Testis (tissue), 3 donors: Measurements from ENCODE around the gene CACNB2. TPM values are rescaled to one million over a fixed set of nuclear protein-coding genes. Genes with fewer than 3 reads are reported as not detected.

Source experiments
- DNase-seq: peaks from one replicate; pipeline ENCODE4 v3.0.0-alpha.2; 2019
- H3K27ac ChIP-seq, 2 donors: fragments of 200-600 bp; sonication (generic); one replicate each; pipeline ENCODE4 v1.5.1; 2019
- H3K27me3 ChIP-seq: fragments of 200-600 bp; sonication (generic); one replicate; pipeline ENCODE4 v1.5.1; 2019
- H3K36me3 ChIP-seq: fragments of 200-600 bp; sonication (generic); one replicate; pipeline ENCODE4 v1.5.1; 2017; ENCODE audit warnings: low read depth; ENCODE audit errors: missing control alignments
- H3K4me1 ChIP-seq: fragments of 200-600 bp; sonication (generic); one replicate; pipeline ENCODE4 v1.5.1; 2019
- H3K4me3 ChIP-seq, 2 donors: fragments of 200-600 bp; sonication (generic); one replicate each; pipeline ENCODE4 v1.5.1; 2017 to 2019
- H3K9me3 ChIP-seq: fragments of 200-600 bp; sonication (generic); one replicate; pipeline ENCODE4 v1.5.1; 2017
- CTCF ChIP-seq, 3 experiments: fragments of 450-650 bp in 2 of 3; fragments of 200-600 bp in 1 of 3; sonication (generic) in 1 of 3; IDR thresholded peaks; one replicate each; pipeline ENCODE4 v1.5.1; 2016 to 2019; ENCODE audit warnings: antibody characterized with exemption in 3 of 3, mild to moderate bottlenecking in 2 of 3, moderate library complexity in 1 of 3
- POLR2A ChIP-seq: fragments of 450-650 bp; IDR thresholded peaks from one replicate; pipeline ENCODE4 v1.6.1; 2017; ENCODE audit warnings: antibody characterized with exemption, mild to moderate bottlenecking, moderate library complexity
- WGBS, 2 donors: methylation state at CpG; one replicate each; pipeline ENCODE4 v1.1.5; 2018; 5-methylcytosine and 5-hydroxymethylcytosine counted together
- intact Hi-C: fragments of 100-400 bp; cut with DNase I; formaldehyde crosslinking; loops from one replicate; pipeline ENCODE4 v1.15.1; 2023; ENCODE audit warnings: low total_unique reads
- polyA plus RNA-seq: library from polyadenylated mRNA; stranded (reverse); fragments of 350-450 nt; fragmentation: Illumina TruSeq; extraction: RNeasy Lipid Tissue Mini Kit (QIAGEN cat#74804); gene quantifications from one replicate; pipeline ENCODE4 v1.2.3, GENCODE V29; 2014; ENCODE audit warnings: low read depth, low replicate concordance; ENCODE audit not compliant: insufficient read depth
- total RNA-seq, 2 donors: library from RNA; depleted of rRNA; stranded (reverse); fragments of >200 nt; gene quantifications; one replicate each; pipeline ENCODE4 v1.2.3, GENCODE V29; 2016

Gene CACNB2
- total and polyA plus RNA-seq, 3 donors from 2014 or later, result 1.3 to 4.8 (median 1.4) TPM

- DNase-seq, result no peak
- Histone ChIP-seq H3K36me3 (no peaks in the 10 kb centered on the region), H3K4me1 (no peaks in the 10 kb centered on the region), H3K9me3 (no peaks in the 10 kb centered on the region), H3K27me3 (no peaks in the 10 kb centered on the region), H3K27ac (no peak overlapping the region), H3K4me3 (no peak overlapping the region)
- intact Hi-C loops, result no loop called here
- TF ChIP-seq CTCF (IDR thresholded peaks at IDR 0.05) (no peak), POLR2A (no peak)
Measured at GRCh38 chr10:18446205-18446604, 306.0 kb downstream of the CACNB2 start.

- no peak for DNase-seq
- H3K27me3 ChIP-seq, result no peaks in the 10 kb centered on the region
- H3K4me3 ChIP-seq, result no peak overlapping the region
- H3K36me3 ChIP-seq, result no peaks in the 10 kb centered on the region
- no peaks in the 10 kb centered on the region for H3K4me1 ChIP-seq
- WGBS, 2 donors, result 61 to 85% methylated on average over 7 of the region's 7 CpGs
- no peak for TF ChIP-seq CTCF (IDR thresholded peaks at IDR 0.05)
- TF ChIP-seq POLR2A, result no peak
- no peak overlapping the region for H3K27ac ChIP-seq
- H3K9me3 ChIP-seq, result no peaks in the 10 kb centered on the region
- intact Hi-C loops, result no loop called here
Measured at GRCh38 chr10:18449611-18450026, 309.4 kb downstream of the CACNB2 start.

- no peak overlapping the region for H3K27ac ChIP-seq
- intact Hi-C loops, result no loop called here
- no peaks in the 10 kb centered on the region for H3K27me3 ChIP-seq
- DNase-seq, result no peak
- no peaks in the 10 kb centered on the region for H3K9me3 ChIP-seq
- no peaks in the 10 kb centered on the region for H3K36me3 ChIP-seq
- no peak for TF ChIP-seq POLR2A
- no peak overlapping the region for H3K4me3 ChIP-seq
- WGBS, 2 donors, result 72 to 80% methylated on average over 6 of the region's 6 CpGs
- no peaks in the 10 kb centered on the region for H3K4me1 ChIP-seq
Measured at GRCh38 chr10:18450298-18450697, 310.1 kb downstream of the CACNB2 start.

DNA sequence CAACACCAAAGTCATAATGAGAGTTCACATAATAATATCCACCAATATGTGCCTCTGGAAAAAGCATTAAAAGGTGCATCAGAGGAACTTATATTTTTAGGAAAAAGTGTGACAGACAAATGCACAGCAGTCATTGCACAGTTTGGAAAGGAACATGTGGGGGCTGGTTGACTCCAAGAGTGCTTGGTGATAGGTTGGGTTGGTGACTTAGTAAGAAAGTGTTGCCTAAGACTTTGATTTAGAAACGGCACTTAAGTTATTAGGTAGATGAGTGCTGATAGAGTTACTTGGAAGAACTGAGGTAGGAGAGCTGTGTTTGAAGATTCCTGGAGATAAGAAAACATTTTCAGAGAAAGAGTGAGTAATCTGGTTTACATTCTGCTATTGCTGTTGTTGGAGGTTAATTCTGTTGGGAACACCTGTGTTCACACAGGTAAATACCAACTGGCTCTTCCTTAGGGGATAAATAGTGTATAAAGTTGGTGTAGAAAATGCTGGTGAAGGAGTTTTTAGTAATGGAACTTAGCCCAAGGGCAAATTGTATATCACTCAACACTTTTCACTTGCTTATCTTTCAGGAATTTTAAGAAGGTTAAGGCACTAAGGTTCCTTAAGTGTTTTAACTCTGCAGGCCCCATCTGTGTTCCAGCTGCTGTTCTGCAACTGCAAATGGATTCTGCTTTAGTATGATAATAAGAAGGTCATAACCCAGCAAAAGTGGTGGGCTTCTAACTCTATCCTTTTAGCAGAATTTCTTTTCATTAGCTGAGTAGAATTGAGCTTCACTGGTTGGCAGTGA, 315.1 kb downstream of the CACNB2 start:
- no peak for DNase-seq
- Histone ChIP-seq H3K4me1 (no peaks in the 10 kb centered on the region), H3K4me3 (no peak overlapping the region), H3K27ac (no peak overlapping the region), H3K9me3 (no peaks in the 10 kb centered on the region), H3K27me3 (no peaks in the 10 kb centered on the region), H3K36me3 (no peaks in the 10 kb centered on the region)
- TF ChIP-seq POLR2A, result no peak
- TF ChIP-seq CTCF (IDR thresholded peaks at IDR 0.05), result no peak
- intact Hi-C loops, result no loop called here
- 81 to 83% methylated on average over 1 of the region's 1 CpG for WGBS, 2 donors

DNA sequence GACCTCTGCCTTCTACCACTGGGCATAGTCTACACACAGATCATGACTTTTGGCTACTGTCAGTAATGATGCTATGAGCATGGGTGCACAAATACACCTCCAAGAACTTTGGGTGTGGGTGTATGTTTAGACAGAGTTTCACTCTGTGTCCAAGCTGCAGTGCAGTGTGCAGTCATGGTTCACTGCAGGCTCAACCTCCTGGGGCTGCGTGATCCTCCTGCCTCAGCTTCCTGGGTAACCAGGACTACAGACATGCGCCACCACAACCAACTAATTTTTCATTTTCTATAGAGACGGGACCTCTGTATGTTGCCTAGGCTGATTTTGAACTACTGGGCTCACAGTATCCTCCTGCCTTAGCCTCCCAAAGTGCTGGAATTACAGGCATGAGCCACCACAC, 316.8 kb downstream of the CACNB2 start:
- intact Hi-C loops, result no loop called here
- no peak for DNase-seq
- Histone ChIP-seq H3K36me3 (no peaks in the 10 kb centered on the region), H3K4me1 (no peaks in the 10 kb centered on the region), H3K4me3 (no peak overlapping the region), H3K27me3 (no peaks in the 10 kb centered on the region), H3K27ac (no peak overlapping the region), H3K9me3 (no peaks in the 10 kb centered on the region)
- WGBS, 2 donors, result 94 to 100% methylated on average over 3 of the region's 3 CpGs
- TF ChIP-seq CTCF (IDR thresholded peaks at IDR 0.05) (no peak), POLR2A (no peak)
